Erythroblast (primary cell): ENCODE measurements around the gene CADPS2.

Experiments used
- GATA1 ChIP-seq: IDR thresholded peaks from 2 replicates; pipeline ENCODE4 v1.6.1; 2011; ENCODE audit warnings: low read depth, mild to moderate bottlenecking, control low read depth, low read length, moderate library complexity
- POLR2A ChIP-seq: IDR thresholded peaks from 2 replicates; pipeline ENCODE4 v1.6.1; 2011; ENCODE audit warnings: mild to moderate bottlenecking, low read length

DNA sequence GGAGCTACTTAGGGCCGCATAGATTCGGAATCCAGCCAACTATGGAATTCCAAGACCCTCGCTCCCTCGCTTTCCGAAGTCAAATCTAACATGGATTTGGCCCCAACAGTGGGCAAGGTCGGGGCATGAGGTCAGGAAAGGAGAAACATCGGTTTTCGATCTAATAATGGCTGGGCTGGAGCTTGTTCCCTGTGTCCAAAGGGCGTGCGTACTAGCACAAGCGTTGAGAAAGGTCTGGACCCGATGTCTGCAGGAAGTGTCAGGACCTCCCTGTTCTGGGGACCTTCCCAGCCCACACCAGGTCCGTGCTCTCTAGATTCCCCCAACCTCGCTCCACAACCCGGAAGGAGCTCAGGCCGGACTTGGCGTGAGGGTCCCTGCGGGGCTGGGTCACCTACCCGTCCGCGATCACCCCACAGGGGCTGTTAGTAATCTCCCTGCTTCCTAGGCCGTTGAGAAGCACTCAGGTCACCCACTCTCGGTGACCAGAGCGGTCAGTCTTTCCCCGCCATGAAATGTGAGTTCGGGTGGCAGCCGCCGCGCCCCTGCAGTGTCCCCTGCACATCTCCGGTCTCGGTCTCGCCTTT is 586.5 kb downstream of the CADPS2 start:
- TF ChIP-seq POLR2A, result no peak
- no peak for TF ChIP-seq GATA1
